HUDEP-2 (cell line): ENCODE data around the gene SMIM45.

Source experiments
- DNase-seq, 76 experiments: peaks; one replicate each; lab custom pipeline; 2025; ENCODE audit not compliant: unreplicated experiment in 76 of 76; lab: John Stamatoyannopoulos, UW

SMIM45 gene

DNA sequence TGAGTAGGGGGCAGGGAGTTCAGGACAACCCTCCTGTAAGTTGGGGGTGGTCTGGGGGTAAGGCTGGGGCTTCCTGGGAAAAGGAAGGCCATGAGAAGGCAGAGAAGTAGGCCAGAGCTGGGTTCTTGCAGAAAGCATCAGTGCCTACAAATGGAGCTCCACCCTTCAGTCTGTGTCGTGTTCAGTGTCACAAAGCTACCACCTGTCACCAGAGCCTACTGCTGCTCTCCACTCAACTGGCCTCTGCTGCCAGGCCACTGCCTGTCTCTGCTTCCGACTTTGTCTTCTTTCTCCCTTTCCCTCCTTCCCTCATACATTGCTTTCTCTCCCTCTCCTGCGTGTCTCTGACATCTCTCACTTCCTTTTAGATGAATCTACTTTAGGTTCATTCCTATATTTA is 43.3 kb downstream of the SMIM45 start:
- no peak for DNase-seq

DNA sequence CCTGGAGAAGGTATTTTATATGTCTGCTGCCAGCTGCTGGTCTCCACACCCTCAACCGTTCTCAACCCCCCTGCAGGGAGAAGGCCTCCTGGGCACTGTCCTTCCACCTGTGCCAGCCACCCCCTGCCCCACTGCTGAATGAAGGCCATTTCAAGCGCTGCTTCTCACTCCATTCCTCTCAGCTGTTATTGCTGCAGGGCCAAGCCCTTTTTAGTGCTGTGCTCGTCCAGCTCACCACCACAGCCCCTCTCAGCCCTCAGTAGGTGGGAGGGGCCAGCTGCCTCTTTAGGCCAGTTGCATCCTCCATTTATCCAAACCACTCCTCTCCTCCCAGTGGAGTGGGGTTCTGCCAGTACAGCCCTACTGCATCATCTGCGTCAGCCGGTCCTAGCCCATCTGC is 44.9 kb downstream of the SMIM45 start:
- DNase-seq: no peak

- DNase-seq: peak in 70 of 76 experiments; percentile 3 to 85 (median 66)
These were observed 46.7 kb downstream of the SMIM45 start, which contains the start of gene WBP2NL for GRCh38 chr22:41998361-41999261. TSS of gene WBP2NL (plus strand) at chr22:41998788. CDS start at chr22:41998819, 31 bp downstream.

- DNase-seq: no peak
These were observed 48.5 kb downstream of the SMIM45 start for GRCh38 chr22:42000466-42000865.

DNA sequence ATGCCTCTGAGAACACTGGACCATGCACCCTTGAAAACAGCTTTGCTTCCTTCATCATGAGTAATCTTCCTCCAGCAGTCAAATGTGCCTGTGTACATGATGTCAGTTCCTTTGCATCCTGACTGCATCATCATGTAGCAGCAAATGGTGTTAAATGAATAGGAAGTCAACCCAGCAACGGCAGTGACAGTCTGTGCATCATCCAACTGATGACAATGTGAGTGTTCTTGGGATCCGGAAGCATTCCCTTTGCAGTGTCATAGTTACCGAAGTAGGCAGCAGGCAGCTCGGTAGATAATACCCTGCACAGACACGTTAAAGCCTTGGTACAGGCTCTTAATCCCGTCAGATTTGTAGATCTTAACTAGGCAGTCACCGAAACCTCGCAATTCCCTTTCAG is 49.2 kb downstream of the SMIM45 start:
- DNase-seq: no peak

DNA sequence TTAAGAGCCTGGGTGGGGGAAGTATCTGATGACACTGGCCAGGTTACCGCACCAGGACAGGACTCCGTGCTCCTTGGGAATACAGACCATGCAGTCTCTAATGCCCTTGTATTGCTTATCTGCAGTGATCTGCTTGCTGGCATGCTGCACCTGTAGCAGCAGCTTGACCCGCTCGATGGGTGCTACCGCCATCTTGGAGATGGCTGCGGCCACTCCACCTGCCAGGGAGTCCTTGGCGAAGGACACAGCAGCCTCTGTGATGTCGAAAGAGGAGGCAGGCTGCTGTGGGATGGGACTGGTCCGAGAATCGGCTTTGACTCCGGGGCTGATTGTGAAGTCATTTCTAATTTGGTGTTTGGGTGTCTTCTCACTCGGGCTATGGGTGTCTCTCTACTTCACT is 49.8 kb downstream of the SMIM45 start:
- DNase-seq: no peak

DNA sequence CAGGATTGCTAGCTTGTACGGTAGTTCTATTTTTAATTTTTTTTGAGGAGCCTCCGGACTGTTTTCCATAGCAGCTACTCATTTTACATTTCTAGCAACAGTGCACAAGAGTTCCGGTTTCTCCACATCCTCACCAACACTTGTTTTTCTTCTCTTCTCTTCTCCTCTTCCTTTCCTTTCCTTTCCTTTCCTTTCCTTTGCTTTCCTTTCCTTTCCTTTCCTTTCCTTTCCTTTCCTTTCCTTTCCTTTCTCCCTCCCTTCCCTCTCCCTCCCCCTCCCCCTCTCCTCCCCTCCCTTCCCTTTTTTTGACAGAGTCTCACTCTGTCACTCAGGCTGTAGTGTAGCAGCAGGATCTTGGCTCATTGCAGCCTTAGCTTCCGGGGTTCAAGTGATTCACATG is 56.0 kb downstream of the SMIM45 start:
- no peak for DNase-seq
